Ishikawa (cell line): Measurements from ENCODE around the gene ACHE.

Experiments used
- CEBPB ChIP-seq: IDR thresholded peaks from 2 replicates; pipeline ENCODE4 v1.6.1; 2012
- CREB1 ChIP-seq: IDR thresholded peaks from 2 replicates; pipeline ENCODE4 v1.6.1; 2012; ENCODE audit warnings: low read depth
- EP300 ChIP-seq: IDR thresholded peaks from 2 replicates; pipeline ENCODE4 v1.6.1; 2012; ENCODE audit warnings: borderline replicate concordance
- FOXM1 ChIP-seq: IDR thresholded peaks from 2 replicates; pipeline ENCODE4 v1.6.1; 2012; ENCODE audit warnings: low read depth, borderline replicate concordance
- MAX ChIP-seq: IDR thresholded peaks from 2 replicates; pipeline ENCODE4 v1.6.1; 2012
- NFIC ChIP-seq: IDR thresholded peaks from 2 replicates; pipeline ENCODE4 v1.6.1; 2012
- RAD21 ChIP-seq: IDR thresholded peaks from 2 replicates; pipeline ENCODE4 v1.6.1; 2012; ENCODE audit warnings: low read depth
- REST ChIP-seq: IDR thresholded peaks from 2 replicates; pipeline ENCODE4 v1.6.1; 2012; ENCODE audit warnings: low read depth, mild to moderate bottlenecking
- TAF1 ChIP-seq: IDR thresholded peaks from 2 replicates; pipeline ENCODE4 v1.6.1; 2012; ENCODE audit warnings: low read depth, mild to moderate bottlenecking
- TCF12 ChIP-seq: IDR thresholded peaks from 2 replicates; pipeline ENCODE4 v1.6.1; 2012; ENCODE audit warnings: low read depth
- TEAD4 ChIP-seq: IDR thresholded peaks from 2 replicates; pipeline ENCODE4 v1.6.1; 2012
- USF1 ChIP-seq: IDR thresholded peaks from 2 replicates; pipeline ENCODE4 v1.6.1; 2012
- YY1 ChIP-seq: IDR thresholded peaks from 2 replicates; pipeline ENCODE4 v1.6.1; 2012; ENCODE audit warnings: low read depth

Gene ACHE

GRCh38 chr7:100888291-100888987 lies 7.2 kb downstream of the ACHE start:
- TF ChIP-seq TEAD4 = no peak
- TF ChIP-seq MAX = no peak
- TF ChIP-seq CREB1 = no peak
- no peak for TF ChIP-seq USF1
- TF ChIP-seq YY1 = no peak

- no peak for TF ChIP-seq FOXM1
- TF ChIP-seq RAD21 = no peak
- no peak for TF ChIP-seq YY1
- no peak for TF ChIP-seq CREB1
- TF ChIP-seq TEAD4 = no peak
- no peak for TF ChIP-seq USF1
- no peak for TF ChIP-seq TAF1
Measured at GRCh38 chr7:100887516-100888290, 8.0 kb downstream of the ACHE start.

GRCh38 chr7:100886936-100887515 lies 8.7 kb downstream of the ACHE start:
- TF ChIP-seq EP300 = no peak
- TF ChIP-seq FOXM1 = no peak
- TF ChIP-seq MAX = no peak
- no peak for TF ChIP-seq TCF12

- TF ChIP-seq USF1 (no peak), TAF1 (no peak), CREB1 (no peak), TCF12 (no peak), NFIC (no peak), RAD21 (no peak), EP300 (no peak), CEBPB (no peak), REST (no peak), FOXM1 (no peak)
Measured at GRCh38 chr7:100886142-100886935, 9.3 kb downstream of the ACHE start.

- TF ChIP-seq MAX (no peak), YY1 (no peak), CEBPB (no peak), NFIC (no peak), REST (no peak), USF1 (no peak), FOXM1 (no peak), TCF12 (no peak), TEAD4 (no peak), RAD21 (no peak)
Measured at GRCh38 chr7:100885440-100886141, 10.1 kb downstream of the ACHE start.
